CD8-positive, alpha-beta memory T cell (primary cell): Measurements from ENCODE around the gene PTPN7. TPM values are rescaled to one million over a fixed set of nuclear protein-coding genes. Genes with fewer than 3 reads are reported as not detected.

ENCODE experiments used
- CTCF ChIA-PET: fragments of 350-600 bp; sonication (Branson Sonifier 250); formaldehyde crosslinking; loops from one replicate; lab custom pipeline; 2021; ENCODE audit warnings: antibody characterized with exemption; lab: Charles Lee
- POLR2A ChIA-PET: fragments of 350-600 bp; sonication (Branson Sonifier 250); formaldehyde crosslinking; loops from one replicate; lab custom pipeline; 2021; ENCODE audit warnings: antibody characterized with exemption; lab: Charles Lee
- DNase-seq, 5 donors: peaks; one replicate each; pipeline versions ENCODE4 v3.0.0 to v3.0.0-alpha.2; 2020 to 2022; ENCODE audit warnings: mixed read lengths in 1 of 5
- H3K27ac ChIP-seq: one replicate; pipeline ENCODE4 v1.7.0; 2013; ENCODE audit warnings: low read depth, mild to moderate bottlenecking, low read length, moderate library complexity
- H3K27me3 ChIP-seq: 2 replicates; pipeline ENCODE4 v1.7.0; 2013; ENCODE audit warnings: low read length, mild to moderate bottlenecking; ENCODE audit not compliant: insufficient read depth, poor library complexity, severe bottlenecking
- H3K36me3 ChIP-seq: 2 replicates; pipeline ENCODE4 v1.7.0; 2013; ENCODE audit warnings: mild to moderate bottlenecking, low read length, moderate library complexity; ENCODE audit not compliant: insufficient read depth
- H3K4me1 ChIP-seq: 2 replicates; pipeline ENCODE4 v1.7.0; 2013; ENCODE audit warnings: mild to moderate bottlenecking, low read length, moderate library complexity; ENCODE audit not compliant: insufficient read depth
- H3K4me3 ChIP-seq: 2 replicates; pipeline ENCODE4 v1.7.0; 2013; ENCODE audit warnings: mild to moderate bottlenecking, low read length
- H3K9me3 ChIP-seq: 2 replicates; pipeline ENCODE4 v1.7.0; 2013; ENCODE audit warnings: mild to moderate bottlenecking, low read length
- H3K27ac Mint-ChIP-seq, 8 donors: one replicate each; pipeline ENCODE4 v1.8.0; 2020 to 2021; ENCODE audit warnings: mixed read lengths in 8 of 8, mild to moderate bottlenecking in 6 of 8, inconsistent platforms in 3 of 8, moderate library complexity in 3 of 8
- H3K27me3 Mint-ChIP-seq, 2 donors: one replicate each; pipeline ENCODE4 v1.8.0; 2020 to 2021; ENCODE audit warnings: mixed read lengths in 2 of 2, mild to moderate bottlenecking in 1 of 2, moderate library complexity in 1 of 2
- H3K36me3 Mint-ChIP-seq, 3 donors: one replicate each; pipeline ENCODE4 v1.8.0; 2020 to 2021; ENCODE audit warnings: mixed read lengths in 3 of 3, inconsistent platforms in 1 of 3, mild to moderate bottlenecking in 1 of 3
- H3K4me1 Mint-ChIP-seq, 3 donors: one replicate each; pipeline ENCODE4 v1.8.0; 2020 to 2021; ENCODE audit warnings: mixed read lengths in 3 of 3, inconsistent platforms in 1 of 3, mild to moderate bottlenecking in 1 of 3
- H3K4me3 Mint-ChIP-seq, 7 donors: one replicate each; pipeline ENCODE4 v1.8.0; 2020 to 2021; ENCODE audit warnings: mixed read lengths in 7 of 7, mild to moderate bottlenecking in 6 of 7, moderate library complexity in 4 of 7, inconsistent platforms in 2 of 7
- H3K9me3 Mint-ChIP-seq, 5 donors: one replicate each; pipeline ENCODE4 v1.8.0; 2020 to 2022; ENCODE audit warnings: mixed read lengths in 5 of 5, mild to moderate bottlenecking in 3 of 5, moderate library complexity in 2 of 5, inconsistent platforms in 1 of 5
- polyA plus RNA-seq: library from polyadenylated mRNA; unstranded; fragments of 300-500 nt; fragmentation: Illumina TruSeq; gene quantifications from one replicate; pipeline ENCODE4 v1.2.3, GENCODE V29; 2021
- total RNA-seq, 2 experiments: library from RNA; stranded (reverse); gene quantifications; one replicate each; pipeline ENCODE4 v1.2.3, GENCODE V29; 2021

Gene PTPN7
- total and polyA plus RNA-seq, 3 experiments from 2014 or later = 91.4 to 449 (median 446) TPM

DNA sequence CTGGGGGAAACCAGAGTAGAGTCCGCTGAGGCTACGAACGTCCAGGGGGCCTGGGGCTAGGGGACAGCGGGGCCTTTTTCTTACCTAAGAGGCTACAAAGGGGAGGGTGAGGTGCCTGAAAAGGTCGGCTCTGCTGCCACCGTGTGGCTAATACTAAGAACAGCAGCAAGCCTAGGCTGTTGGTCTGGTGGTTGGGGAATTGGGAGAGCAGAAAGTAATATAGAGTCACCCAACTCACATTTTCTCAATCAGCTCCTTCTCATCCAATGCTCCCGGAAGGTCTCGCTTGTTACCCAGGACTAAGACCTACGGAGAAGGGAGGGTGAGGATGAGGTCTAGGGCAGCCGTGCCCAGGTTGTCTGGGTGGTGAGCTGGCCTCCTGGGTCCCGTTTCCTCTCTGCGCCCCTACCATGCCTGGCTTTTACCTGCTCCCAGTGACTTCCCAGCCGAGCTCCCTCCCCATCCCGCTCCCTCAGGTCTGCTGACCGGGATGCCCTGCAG is 25.1 kb downstream of the PTPN7 start:
- Mint-ChIP-seq H3K36me3 (peaks cover 0 to 63% (median 5%) of the 10 kb centered on the region in 3 donors), H3K27me3 (no peaks in the 10 kb centered on the region), H3K4me3 (no peak overlapping the region), H3K9me3 (no peaks in the 10 kb centered on the region), H3K4me1 (peaks cover 8 to 18% (median 10%) of the 10 kb centered on the region in 3 donors), H3K27ac (peak overlapping the region in 2 of 8 donors; percentile 50 to 51)
- H3K9me3 ChIP-seq = no peaks in the 10 kb centered on the region
- H3K4me3 ChIP-seq = no peak overlapping the region
- peaks cover 18% of the 10 kb centered on the region for H3K36me3 ChIP-seq
- ChIA-PET POLR2A (interaction anchor here (1.0 kb wide), 1 partner anchor 9 kb away, joined by 4 read pairs; the partner anchor contains the start of gene ARL8A), CTCF (interaction anchor here (0.8 to 3.5 kb wide), 15 partner anchors 10 to 239 kb away, joined by 3 to 33 read pairs (median 6); partner anchors contain the start of genes ARL8A and PTPN7)
- H3K4me1 ChIP-seq = no peaks in the 10 kb centered on the region
- no peaks in the 10 kb centered on the region for H3K27me3 ChIP-seq
- no peak overlapping the region for H3K27ac ChIP-seq
- DNase-seq = peak; percentile 18 to 67 (median 41)

DNA sequence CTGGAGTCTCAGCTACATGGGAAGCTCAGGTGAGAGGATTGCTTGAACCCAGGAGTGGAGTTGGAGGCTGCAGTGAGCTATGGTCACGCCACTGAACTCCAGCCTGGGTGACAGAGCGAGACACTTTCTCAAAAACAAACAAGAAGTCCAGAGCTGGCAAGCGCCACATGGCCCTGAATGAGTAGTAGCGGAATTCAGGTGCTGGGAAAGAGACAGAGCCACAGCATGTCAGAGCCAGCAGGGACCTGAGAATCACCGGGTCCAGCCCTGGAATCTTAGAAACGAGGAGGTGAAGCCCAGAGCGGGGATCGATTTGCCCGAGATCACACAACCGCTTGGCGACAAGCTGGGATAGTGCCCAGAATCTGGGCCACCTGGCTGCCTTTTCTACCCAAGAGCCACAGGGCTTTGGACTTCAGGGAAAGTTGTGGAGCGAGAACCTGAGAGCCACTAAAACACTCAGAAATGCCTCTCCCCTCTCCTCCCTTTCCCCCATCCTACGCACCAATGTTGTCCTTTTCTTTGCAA is 25.7 kb downstream of the PTPN7 start:
- no peaks in the 10 kb centered on the region for H3K27me3 Mint-ChIP-seq
- no peaks in the 10 kb centered on the region for H3K27me3 ChIP-seq
- H3K4me1 ChIP-seq = no peaks in the 10 kb centered on the region
- H3K4me1 Mint-ChIP-seq = peaks cover 8 to 15% (median 10%) of the 10 kb centered on the region in 3 donors
- no peak overlapping the region for H3K4me3 Mint-ChIP-seq
- no peaks in the 10 kb centered on the region for H3K9me3 ChIP-seq
- ChIA-PET POLR2A (interaction anchor here (1.0 kb wide), 1 partner anchor 9 kb away, joined by 4 read pairs; the partner anchor contains the start of gene ARL8A), CTCF (interaction anchor here (0.9 to 3.5 kb wide), 11 partner anchors 9 to 239 kb away, joined by 3 to 33 read pairs (median 6); partner anchors contain the start of genes ARL8A and PTPN7)
- H3K36me3 Mint-ChIP-seq = peaks cover 0 to 63% (median 5%) of the 10 kb centered on the region in 3 donors
- peak overlapping the region in 1 of 8 donors; percentile 50 for H3K27ac Mint-ChIP-seq
- H3K9me3 Mint-ChIP-seq = no peaks in the 10 kb centered on the region
- H3K36me3 ChIP-seq = peaks cover 18% of the 10 kb centered on the region
- H3K27ac ChIP-seq = no peak overlapping the region
- DNase-seq = no peak
- no peak overlapping the region for H3K4me3 ChIP-seq

DNA sequence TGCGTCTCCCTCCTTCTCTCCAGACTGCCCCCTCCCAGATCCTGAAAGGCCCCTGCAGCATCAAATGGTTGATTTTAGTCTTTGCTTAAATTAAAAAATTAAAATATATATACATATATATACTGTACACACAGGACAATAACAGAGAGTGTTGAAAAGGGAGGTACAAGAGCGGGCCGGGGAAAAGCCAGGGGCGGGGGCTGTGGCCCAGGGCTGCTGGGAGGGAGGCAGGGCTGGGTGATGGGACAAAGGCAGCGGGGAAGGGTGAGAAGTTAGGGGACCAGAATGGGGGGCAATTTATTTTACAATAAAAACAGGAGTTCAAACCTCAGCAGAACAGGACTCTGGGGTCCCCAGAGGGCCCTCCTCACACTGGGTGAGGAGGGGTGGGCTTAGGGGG is 26.4 kb downstream of the PTPN7 start:
- Mint-ChIP-seq H3K36me3 (peaks cover 0 to 62% (median 5%) of the 10 kb centered on the region in 3 donors), H3K27me3 (no peaks in the 10 kb centered on the region), H3K9me3 (no peaks in the 10 kb centered on the region), H3K4me1 (peaks cover 6 to 13% (median 8%) of the 10 kb centered on the region in 3 donors), H3K4me3 (no peak overlapping the region), H3K27ac (peak overlapping the region in 2 of 8 donors; percentile 3 to 73)
- DNase-seq = no peak
- Histone ChIP-seq H3K4me3 (no peak overlapping the region), H3K27me3 (no peaks in the 10 kb centered on the region), H3K27ac (no peak overlapping the region), H3K4me1 (no peaks in the 10 kb centered on the region), H3K36me3 (peaks cover 18% of the 10 kb centered on the region), H3K9me3 (no peaks in the 10 kb centered on the region)
- POLR2A ChIA-PET = no interaction called here
- CTCF ChIA-PET = interaction anchor here (0.9 to 3.5 kb wide), 5 partner anchors 8 to 238 kb away, joined by 5 to 33 read pairs (median 12); partner anchors contain the start of genes ARL8A and PTPN7

DNA sequence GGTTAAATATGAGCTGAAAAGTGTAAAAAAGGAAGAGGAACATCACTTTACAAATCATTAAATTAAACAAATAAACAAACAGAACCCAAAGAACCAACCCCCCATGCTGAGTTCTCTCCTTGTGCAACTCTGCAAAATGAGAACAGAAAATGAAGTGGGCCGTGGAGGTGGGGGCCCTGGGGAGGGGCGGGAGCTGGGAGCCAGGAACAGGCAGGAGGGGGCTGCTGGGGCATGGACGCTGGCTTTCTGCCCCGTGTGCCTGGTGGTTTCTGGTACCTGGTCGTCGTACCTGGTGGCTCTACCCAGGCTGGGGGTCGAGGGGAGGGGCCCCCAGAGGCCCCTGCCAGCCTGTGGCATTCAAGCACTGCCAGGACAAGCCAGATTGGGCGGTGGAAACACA is 26.9 kb downstream of the PTPN7 start:
- ChIA-PET POLR2A (no interaction called here), CTCF (no interaction called here)
- H3K36me3 ChIP-seq = peaks cover 14% of the 10 kb centered on the region
- no peaks in the 10 kb centered on the region for H3K4me1 ChIP-seq
- H3K27me3 ChIP-seq = no peaks in the 10 kb centered on the region
- DNase-seq = no peak
- Mint-ChIP-seq H3K36me3 (peaks cover 0 to 57% (median 4%) of the 10 kb centered on the region in 3 donors), H3K27me3 (no peaks in the 10 kb centered on the region), H3K27ac (no peak overlapping the region), H3K9me3 (no peaks in the 10 kb centered on the region), H3K4me1 (peaks cover 3 to 8% (median 3%) of the 10 kb centered on the region in 3 donors), H3K4me3 (no peak overlapping the region)
- H3K27ac ChIP-seq = no peak overlapping the region
- no peak overlapping the region for H3K4me3 ChIP-seq
- H3K9me3 ChIP-seq = no peaks in the 10 kb centered on the region

DNA sequence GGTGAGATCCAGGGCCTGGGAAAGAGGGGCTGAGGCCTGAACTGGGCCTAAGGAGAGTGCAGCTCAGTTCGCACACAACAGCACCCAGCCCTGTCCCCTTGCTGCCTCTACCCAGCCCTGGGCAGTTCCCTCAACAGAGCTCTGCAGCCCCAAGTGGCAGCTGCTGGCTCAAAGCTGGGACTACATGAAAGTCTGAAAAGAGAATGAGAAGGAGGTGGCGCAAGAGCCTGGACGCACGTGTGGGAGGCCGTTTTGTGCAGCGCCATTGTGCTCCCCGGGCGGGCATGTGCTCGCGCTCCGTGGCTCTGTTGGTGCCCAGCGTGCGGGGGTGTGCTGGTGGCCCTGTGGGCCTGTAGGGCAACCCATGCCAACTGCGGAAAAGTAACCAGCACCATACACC is 27.4 kb downstream of the PTPN7 start:
- H3K27ac Mint-ChIP-seq = no peak overlapping the region
- POLR2A ChIA-PET = no interaction called here
- H3K27me3 Mint-ChIP-seq = no peaks in the 10 kb centered on the region
- H3K4me1 Mint-ChIP-seq = peaks cover 0 to 4% (median 0%) of the 10 kb centered on the region in 3 donors
- no peaks in the 10 kb centered on the region for H3K9me3 ChIP-seq
- CTCF ChIA-PET = no interaction called here
- no peak for DNase-seq
- peaks cover 14% of the 10 kb centered on the region for H3K36me3 ChIP-seq
- no peak overlapping the region for H3K4me3 ChIP-seq
- H3K4me1 ChIP-seq = no peaks in the 10 kb centered on the region
- H3K27me3 ChIP-seq = no peaks in the 10 kb centered on the region
- H3K36me3 Mint-ChIP-seq = peaks cover 0 to 52% (median 3%) of the 10 kb centered on the region in 3 donors
- H3K27ac ChIP-seq = no peak overlapping the region
- no peaks in the 10 kb centered on the region for H3K9me3 Mint-ChIP-seq
- H3K4me3 Mint-ChIP-seq = no peak overlapping the region

DNA sequence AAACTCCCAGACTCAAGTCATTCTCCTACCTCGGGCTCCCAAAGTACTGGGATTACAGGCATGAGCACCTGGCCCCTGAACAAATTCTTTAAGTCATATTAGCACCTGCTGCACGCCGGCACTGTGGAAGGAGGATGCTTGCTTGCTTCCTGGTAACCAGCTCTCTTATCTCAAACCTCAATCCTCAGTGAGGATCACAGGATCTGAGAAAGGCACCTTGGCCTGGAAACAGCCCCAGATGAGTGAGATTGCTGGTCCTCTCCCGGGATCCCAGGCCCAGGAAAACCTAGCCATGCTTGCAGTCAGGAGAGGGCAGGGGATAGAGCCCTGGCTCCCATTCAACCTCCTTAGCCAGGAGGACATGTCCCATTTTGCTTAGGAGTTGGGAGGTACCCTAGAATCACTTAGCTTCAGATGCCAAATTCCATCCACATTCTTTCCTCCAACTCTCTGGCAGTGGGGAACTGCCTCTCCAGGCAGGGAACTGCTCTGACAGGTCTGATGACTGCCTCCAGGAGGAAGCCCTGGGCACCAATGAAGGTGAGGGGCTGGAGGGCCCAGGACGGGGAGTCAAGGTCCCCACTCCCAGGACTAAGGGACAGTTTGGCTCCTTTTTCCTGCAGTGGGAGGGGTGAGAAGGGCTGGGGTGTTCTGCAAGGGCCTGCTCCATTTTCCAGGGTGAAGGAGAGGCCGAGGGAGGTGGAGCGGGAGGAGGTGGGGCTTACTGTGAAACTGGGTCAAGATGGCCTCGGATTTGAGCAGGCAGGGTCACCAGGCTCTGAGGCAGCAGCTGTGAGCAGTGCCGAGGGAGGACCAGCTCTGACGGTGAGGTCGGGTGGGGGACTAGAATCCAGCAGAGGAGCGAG is 28.2 kb downstream of the PTPN7 start:
- H3K4me3 ChIP-seq = no peak overlapping the region
- H3K27me3 ChIP-seq = no peaks in the 10 kb centered on the region
- H3K4me1 Mint-ChIP-seq = peaks cover 0 to 4% (median 0%) of the 10 kb centered on the region in 3 donors
- CTCF ChIA-PET = interaction anchor here (1.2 kb wide), 1 partner anchor 28 kb away, joined by 5 read pairs; the partner anchor contains the start of gene PTPN7
- H3K27ac ChIP-seq = no peak overlapping the region
- peaks cover 1 to 2% of the 10 kb centered on the region in 2 donors for H3K27me3 Mint-ChIP-seq
- H3K36me3 ChIP-seq = peaks cover 9% of the 10 kb centered on the region
- no peaks in the 10 kb centered on the region for H3K9me3 Mint-ChIP-seq
- H3K9me3 ChIP-seq = no peaks in the 10 kb centered on the region
- H3K4me1 ChIP-seq = no peaks in the 10 kb centered on the region
- no peak overlapping the region for H3K4me3 Mint-ChIP-seq
- no peak for DNase-seq
- H3K36me3 Mint-ChIP-seq = peaks cover 0 to 44% (median 3%) of the 10 kb centered on the region in 3 donors
- peak overlapping the region in 1 of 8 donors; percentile 24 for H3K27ac Mint-ChIP-seq
- POLR2A ChIA-PET = no interaction called here

DNA sequence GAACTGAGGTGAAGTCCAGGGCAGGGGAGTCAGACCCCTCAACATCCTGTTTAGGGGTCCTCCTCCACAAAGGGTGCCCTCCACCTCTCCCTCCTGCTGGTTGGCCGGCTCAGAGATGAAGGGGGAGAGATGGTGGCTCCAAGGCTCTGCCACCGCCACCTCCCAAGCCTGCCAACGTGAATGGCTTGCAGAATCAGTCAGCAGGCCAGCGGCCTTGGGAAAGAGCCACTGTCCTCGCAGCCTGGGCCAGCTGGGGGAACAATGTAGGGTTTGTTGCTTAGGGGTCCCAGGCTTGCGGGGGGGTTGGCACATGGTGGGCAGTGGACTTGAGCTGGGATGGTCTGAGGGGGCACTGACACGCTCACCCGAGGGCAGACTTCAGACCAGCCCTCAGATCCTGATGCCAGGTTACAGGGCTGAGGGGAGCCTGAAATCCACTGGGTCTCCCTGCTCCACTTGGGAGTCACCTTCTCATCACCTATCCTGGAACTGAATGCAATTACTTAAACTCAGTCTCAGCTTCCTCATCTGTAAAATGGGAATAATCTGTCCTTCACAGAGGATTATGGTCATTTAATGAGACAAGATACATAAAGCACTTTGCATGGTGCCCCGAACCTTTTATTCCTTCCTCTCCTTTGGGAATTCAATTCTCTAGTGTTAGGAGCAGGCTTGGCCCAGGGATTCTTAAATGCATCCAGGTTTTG is 29.4 kb downstream of the PTPN7 start:
- H3K36me3 Mint-ChIP-seq = peaks cover 0 to 41% (median 3%) of the 10 kb centered on the region in 3 donors

More for the DNA sequence above, 29.4 kb downstream of the PTPN7 start:
- Histone ChIP-seq H3K36me3 (peaks cover 9% of the 10 kb centered on the region), H3K9me3 (no peaks in the 10 kb centered on the region), H3K4me1 (no peaks in the 10 kb centered on the region), H3K27me3 (no peaks in the 10 kb centered on the region), H3K4me3 (no peak overlapping the region), H3K27ac (no peak overlapping the region)
- Mint-ChIP-seq H3K27me3 (peaks cover 6 to 9% of the 10 kb centered on the region in 2 donors), H3K4me1 (peaks cover 0 to 4% (median 0%) of the 10 kb centered on the region in 3 donors), H3K4me3 (no peak overlapping the region), H3K27ac (peak overlapping the region in 1 of 8 donors; percentile 33), H3K9me3 (no peaks in the 10 kb centered on the region)
- no peak for DNase-seq
- ChIA-PET CTCF (interaction anchor here (0.7 to 1.2 kb wide), 2 partner anchors 29 to 235 kb away, joined by 3 to 5 read pairs; partner anchors contain the start of gene PTPN7), POLR2A (no interaction called here)
